Hepatocyte (in vitro differentiated cells): ENCODE measurements around the gene ARHGEF10L.

Source experiments
- EZH2 ChIP-seq: fragments of 200-600 bp; sonication (generic); IDR thresholded peaks from 2 replicates; pipeline ENCODE4 v1.6.1; 2016; ENCODE audit warnings: antibody characterized with exemption, mild to moderate bottlenecking, borderline replicate concordance
- TF ChIP-seq, protein P1 (sequence below): fragments of 200-600 bp; sonication (generic); IDR thresholded peaks from 2 replicates; pipeline ENCODE4 v1.5.1; 2016; ENCODE audit warnings: antibody characterized with exemption, mild to moderate bottlenecking; ENCODE audit not compliant: poor library complexity

GRCh38 chr1:17636612-17637011 lies 97.1 kb downstream of the ARHGEF10L start:
- TF ChIP-seq, protein P1, sequence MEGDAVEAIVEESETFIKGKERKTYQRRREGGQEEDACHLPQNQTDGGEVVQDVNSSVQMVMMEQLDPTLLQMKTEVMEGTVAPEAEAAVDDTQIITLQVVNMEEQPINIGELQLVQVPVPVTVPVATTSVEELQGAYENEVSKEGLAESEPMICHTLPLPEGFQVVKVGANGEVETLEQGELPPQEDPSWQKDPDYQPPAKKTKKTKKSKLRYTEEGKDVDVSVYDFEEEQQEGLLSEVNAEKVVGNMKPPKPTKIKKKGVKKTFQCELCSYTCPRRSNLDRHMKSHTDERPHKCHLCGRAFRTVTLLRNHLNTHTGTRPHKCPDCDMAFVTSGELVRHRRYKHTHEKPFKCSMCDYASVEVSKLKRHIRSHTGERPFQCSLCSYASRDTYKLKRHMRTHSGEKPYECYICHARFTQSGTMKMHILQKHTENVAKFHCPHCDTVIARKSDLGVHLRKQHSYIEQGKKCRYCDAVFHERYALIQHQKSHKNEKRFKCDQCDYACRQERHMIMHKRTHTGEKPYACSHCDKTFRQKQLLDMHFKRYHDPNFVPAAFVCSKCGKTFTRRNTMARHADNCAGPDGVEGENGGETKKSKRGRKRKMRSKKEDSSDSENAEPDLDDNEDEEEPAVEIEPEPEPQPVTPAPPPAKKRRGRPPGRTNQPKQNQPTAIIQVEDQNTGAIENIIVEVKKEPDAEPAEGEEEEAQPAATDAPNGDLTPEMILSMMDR = no peak
- no peak for TF ChIP-seq EZH2
